ENCODE measurements around the gene CAMK1D. TPM values are rescaled to one million over a fixed set of nuclear protein-coding genes. Genes with fewer than 3 reads are reported as not detected.

Gene CAMK1D
- total RNA-seq, 1 donor from 2014 or later = 1.8 TPM

GRCh38 chr10:12381536-12382156 is 32.3 kb downstream of the CAMK1D start:
- H3K27me3 ChIP-seq (ENCODE audit: control insufficient read depth, insufficient read depth, low read length) = no peaks in the 10 kb centered on the region
- DNase-seq (ENCODE audit: low read depth) = no peak
- H3K4me3 ChIP-seq (ENCODE audit: low read depth, low read length) = no peak overlapping the region
- TF ChIP-seq CTCF (IDR thresholded peaks at IDR 0.05; ENCODE audit: insufficient read depth, low read length, severe bottlenecking) = no peak
- no peak for FAIRE-seq
- H3K36me3 ChIP-seq (ENCODE audit: control insufficient read depth, insufficient read depth, low read length) = no peaks in the 10 kb centered on the region

GRCh38 chr10:12382157-12382548 is 32.8 kb downstream of the CAMK1D start:
- FAIRE-seq = no peak
- no peak overlapping the region for H3K4me3 ChIP-seq (ENCODE audit: low read depth, low read length)
- peak; percentile 10 for DNase-seq (ENCODE audit: low read depth)
- no peak for TF ChIP-seq CTCF (IDR thresholded peaks at IDR 0.05; ENCODE audit: insufficient read depth, low read length, severe bottlenecking)
- H3K27me3 ChIP-seq (ENCODE audit: control insufficient read depth, insufficient read depth, low read length) = no peaks in the 10 kb centered on the region
- H3K36me3 ChIP-seq (ENCODE audit: control insufficient read depth, insufficient read depth, low read length) = no peaks in the 10 kb centered on the region

- no peak overlapping the region for H3K4me3 ChIP-seq (ENCODE audit: low read depth, low read length)
- no peaks in the 10 kb centered on the region for H3K27me3 ChIP-seq (ENCODE audit: control insufficient read depth, insufficient read depth, low read length)
- H3K36me3 ChIP-seq (ENCODE audit: control insufficient read depth, insufficient read depth, low read length) = no peaks in the 10 kb centered on the region
- DNase-seq (ENCODE audit: low read depth) (no peak), FAIRE-seq (no peak)
- no peak for TF ChIP-seq CTCF (IDR thresholded peaks at IDR 0.05; ENCODE audit: insufficient read depth, low read length, severe bottlenecking)
Observed at GRCh38 chr10:12382956-12383531, 33.7 kb downstream of the CAMK1D start.

GRCh38 chr10:12384906-12385305 is 35.6 kb downstream of the CAMK1D start:
- FAIRE-seq = no peak
- DNase-seq (ENCODE audit: low read depth) = no peak
- Histone ChIP-seq H3K27me3 (ENCODE audit: control insufficient read depth, insufficient read depth, low read length) (no peaks in the 10 kb centered on the region), H3K36me3 (ENCODE audit: control insufficient read depth, insufficient read depth, low read length) (no peaks in the 10 kb centered on the region), H3K4me3 (ENCODE audit: low read depth, low read length) (no peak overlapping the region)
- TF ChIP-seq CTCF (IDR thresholded peaks at IDR 0.05; ENCODE audit: insufficient read depth, low read length, severe bottlenecking) = no peak

- Histone ChIP-seq H3K4me3 (ENCODE audit: low read depth, low read length) (no peak overlapping the region), H3K36me3 (ENCODE audit: control insufficient read depth, insufficient read depth, low read length) (no peaks in the 10 kb centered on the region), H3K27me3 (ENCODE audit: control insufficient read depth, insufficient read depth, low read length) (no peaks in the 10 kb centered on the region)
- FAIRE-seq (no peak), DNase-seq (ENCODE audit: low read depth) (no peak)
- no peak for TF ChIP-seq CTCF (IDR thresholded peaks at IDR 0.05; ENCODE audit: insufficient read depth, low read length, severe bottlenecking)
Observed at GRCh38 chr10:12387561-12388210, 38.3 kb downstream of the CAMK1D start.

Measured in bronchial epithelial cell (primary cell).